GM23338 (cell line): ENCODE measurements around the gene IL1RAPL2. TPM values are rescaled to one million over a fixed set of nuclear protein-coding genes. Genes with fewer than 3 reads are reported as not detected.

Experiments used
- ATAC-seq: fragments of 200-7000 bp; cut with Tn5 transposase; 3 replicates; pipeline ENCODE4 v1.9.1; 2020
- DNase-seq: peaks from one replicate; pipeline ENCODE4 v3.0.0-alpha.2; 2015; ENCODE audit warnings: low spot score
- H2AFZ ChIP-seq: fragments of 200-600 bp; sonication (generic); 2 replicates; pipeline ENCODE4 v1.8.0; 2016; ENCODE audit warnings: antibody characterized with exemption, mild to moderate bottlenecking, moderate library complexity
- H3F3A ChIP-seq: fragments of 200-600 bp; sonication (generic); replicated peaks from 2 replicates; pipeline ENCODE4 v1.8.0; 2017; ENCODE audit warnings: antibody characterized with exemption, mixed run types, low read depth
- H3K27ac ChIP-seq: fragments of 200-600 bp; sonication (generic); 2 replicates; pipeline ENCODE4 v1.6.1; 2016; ENCODE audit warnings: low read depth
- H3K27me3 ChIP-seq: fragments of 200-600 bp; sonication (generic); 2 replicates; pipeline ENCODE4 v1.8.0; 2016; ENCODE audit warnings: mild to moderate bottlenecking, mixed run types, moderate library complexity; ENCODE audit not compliant: insufficient read depth
- H3K36me3 ChIP-seq: fragments of 200-600 bp; sonication (generic); 2 replicates; pipeline ENCODE4 v1.8.0; 2016; ENCODE audit warnings: mild to moderate bottlenecking; ENCODE audit not compliant: insufficient read depth
- H3K4me1 ChIP-seq: fragments of 200-600 bp; sonication (generic); 2 replicates; pipeline ENCODE4 v1.8.0; 2016; ENCODE audit warnings: mild to moderate bottlenecking, moderate library complexity; ENCODE audit not compliant: insufficient read depth
- H3K4me2 ChIP-seq: fragments of 200-600 bp; sonication (generic); 2 replicates; pipeline ENCODE4 v1.7.1; 2017; ENCODE audit warnings: mixed run types
- H3K4me3 ChIP-seq: fragments of 200-600 bp; sonication (generic); 2 replicates; pipeline ENCODE4 v1.6.1; 2016; ENCODE audit warnings: mixed run types
- H3K79me2 ChIP-seq: fragments of 200-600 bp; sonication (generic); replicated peaks from 2 replicates; pipeline ENCODE4 v1.8.0; 2017; ENCODE audit warnings: mild to moderate bottlenecking; ENCODE audit not compliant: insufficient read depth
- H3K9me2 ChIP-seq: fragments of 200-600 bp; sonication (generic); 2 replicates; pipeline ENCODE4 v1.8.0; 2017; ENCODE audit not compliant: insufficient read depth
- H4K20me1 ChIP-seq: fragments of 200-600 bp; sonication (generic); replicated peaks from 2 replicates; pipeline ENCODE4 v1.8.0; 2017; ENCODE audit warnings: mild to moderate bottlenecking; ENCODE audit not compliant: insufficient read depth
- H3K27ac Mint-ChIP-seq: 2 replicates; pipeline ENCODE4 v1.8.0; 2020; ENCODE audit warnings: inconsistent platforms, mild to moderate bottlenecking, moderate library complexity, mixed read lengths
- H3K27me3 Mint-ChIP-seq: 3 replicates; pipeline ENCODE4 v1.8.0; 2022; ENCODE audit warnings: low read depth, mild to moderate bottlenecking, moderate library complexity, mixed read lengths, inconsistent platforms; ENCODE audit not compliant: insufficient read depth, poor library complexity
- H3K36me3 Mint-ChIP-seq: 3 replicates; pipeline ENCODE4 v1.8.0; 2021; ENCODE audit warnings: low read depth, mild to moderate bottlenecking, inconsistent platforms, moderate library complexity, mixed read lengths
- H3K4me1 Mint-ChIP-seq: 3 replicates; pipeline ENCODE4 v1.8.0; 2020; ENCODE audit warnings: mild to moderate bottlenecking, inconsistent platforms, mixed read lengths
- H3K4me3 Mint-ChIP-seq: 3 replicates; pipeline ENCODE4 v1.8.0; 2021; ENCODE audit warnings: moderate library complexity, mild to moderate bottlenecking, inconsistent platforms, mixed read lengths
- H3K9me3 Mint-ChIP-seq: 3 replicates; pipeline ENCODE4 v1.8.0; 2020; ENCODE audit warnings: moderate library complexity, mild to moderate bottlenecking, inconsistent platforms, mixed read lengths
- CREB1 ChIP-seq: fragments of 250-450 bp; sonication (Bioruptor Pico); IDR thresholded peaks from 2 replicates; pipeline ENCODE4 v1.5.0; 2020; ENCODE audit warnings: low read depth, mild to moderate bottlenecking, moderate library complexity
- CTCF ChIP-seq, 2 experiments: fragments of 200-600 bp in 1 of 2; sonication (generic) in 1 of 2; conservative IDR thresholded peaks; 2 replicates each; pipeline versions ENCODE4 v1.5.1 to v1.6.1; 2016 to 2017; ENCODE audit warnings: antibody characterized with exemption in 2 of 2, low read depth in 2 of 2, mild to moderate bottlenecking in 2 of 2, moderate library complexity in 1 of 2
- ETS1 ChIP-seq: IDR thresholded peaks from 2 replicates; pipeline ENCODE4 v1.6.1; 2016; ENCODE audit warnings: antibody characterized with exemption
- EZH2 ChIP-seq: fragments of 200-600 bp; sonication (generic); IDR thresholded peaks from one replicate; pipeline ENCODE4 v1.8.0; 2017; ENCODE audit warnings: antibody characterized with exemption, mild to moderate bottlenecking, low read depth; ENCODE audit not compliant: unreplicated experiment
- EZH2phosphoT487 ChIP-seq: fragments of 200-600 bp; sonication (generic); IDR thresholded peaks from one replicate; pipeline ENCODE4 v1.8.1; 2018; ENCODE audit warnings: antibody characterized with exemption; ENCODE audit not compliant: unreplicated experiment
- JUNB ChIP-seq: IDR thresholded peaks from one replicate; pipeline ENCODE4 v1.6.1; 2016; ENCODE audit warnings: antibody characterized with exemption; ENCODE audit not compliant: unreplicated experiment
- NANOG ChIP-seq: IDR thresholded peaks from 2 replicates; pipeline ENCODE4 v1.6.1; 2016; ENCODE audit warnings: antibody characterized with exemption, borderline replicate concordance
- POLR2AphosphoS5 ChIP-seq: IDR thresholded peaks from 2 replicates; pipeline ENCODE4 v1.6.1; 2016; ENCODE audit warnings: antibody characterized with exemption, low read depth
- REST ChIP-seq: IDR thresholded peaks from one replicate; pipeline ENCODE4 v1.6.1; 2018; ENCODE audit warnings: antibody characterized with exemption; ENCODE audit not compliant: unreplicated experiment
- STAT1 ChIP-seq: IDR thresholded peaks from one replicate; pipeline ENCODE4 v1.6.1; 2016; ENCODE audit warnings: antibody characterized with exemption; ENCODE audit not compliant: unreplicated experiment
- ZNF114 ChIP-seq: fragments of 250-450 bp; sonication (Bioruptor Pico); IDR thresholded peaks from 2 replicates; pipeline ENCODE4 v1.5.0; 2020; ENCODE audit warnings: mild to moderate bottlenecking, moderate library complexity
- ZNF331 ChIP-seq: fragments of 250-450 bp; sonication (Bioruptor Pico); IDR thresholded peaks from 2 replicates; pipeline ENCODE4 v1.5.0; 2020; ENCODE audit warnings: low read depth, mild to moderate bottlenecking, moderate library complexity
- ZNF462 ChIP-seq: fragments of 250-450 bp; sonication (Bioruptor Pico); IDR thresholded peaks from 2 replicates; pipeline ENCODE4 v1.5.0; 2020; ENCODE audit warnings: mild to moderate bottlenecking, moderate library complexity
- polyA plus RNA-seq: library from polyadenylated mRNA; unstranded; fragments of >200 nt; fragmentation: Nextera tagmentation; extraction: Ambion mirVana; gene quantifications from 2 replicates; pipeline ENCODE4 v1.2.1, GENCODE V29; 2016
- total RNA-seq: library from RNA; depleted of rRNA; stranded (reverse); fragments of >200 nt; shearing (Covaris generic); gene quantifications from 2 replicates; pipeline ENCODE4 v1.2.3, GENCODE V29; 2014

Gene IL1RAPL2
- total and polyA plus RNA-seq, 2 experiments from 2014 or later = 0.80 to 0.94 TPM

GRCh38 chrX:105114554-105115130 is 548.6 kb downstream of the IL1RAPL2 start:
- TF ChIP-seq CREB1 (CRISPR knock-in tag) (no peak), ZNF114 (CRISPR knock-in tag) (no peak), POLR2AphosphoS5 (no peak), EZH2phosphoT487 (no peak), EZH2 (no peak), ZNF331 (CRISPR knock-in tag) (no peak), REST (no peak), JUNB (no peak), ZNF462 (CRISPR knock-in tag) (no peak), ETS1 (no peak), NANOG (no peak), STAT1 (no peak), CTCF (conservative IDR thresholded peaks at IDR 0.05; ENCODE audit: low read depth in 2 of 2) (no peak)
- ATAC-seq = no peak
- Mint-ChIP-seq H3K9me3 (0 out of 3 replicates have a peak, but pooled peaks cover 4% of the 10 kb centered on the region), H3K27me3 (no peaks in the 10 kb centered on the region), H3K27ac (no peak overlapping the region), H3K4me3 (no peak overlapping the region), H3K4me1 (no peaks in the 10 kb centered on the region; the same call in 2 of the 3 replicates), H3K36me3 (peaks cover 2% of the 10 kb centered on the region; the same call in 2 of the 3 replicates)
- Histone ChIP-seq H4K20me1 (no peaks in the 10 kb centered on the region), H3K4me2 (no peak overlapping the region), H3K4me1 (no peaks in the 10 kb centered on the region), H3K36me3 (no peaks in the 10 kb centered on the region), H3K4me3 (no peak overlapping the region), H3K27ac (no peak overlapping the region), H3K9me2 (no peaks in the 10 kb centered on the region), H3K27me3 (no peaks in the 10 kb centered on the region), H2AFZ (no peak overlapping the region), H3K79me2 (no peaks in the 10 kb centered on the region), H3F3A (no peaks in the 10 kb centered on the region)
- DNase-seq = no peak
